Suprapubic skin (tissue), 4 donors: ENCODE data around the gene ELF5.

ENCODE experiments used
- CTCF ChIP-seq, 2 donors: fragments of 200-600 bp in 1 of 2; fragments of 450-650 bp in 1 of 2; sonication (generic) in 1 of 2; IDR thresholded peaks; one replicate each; pipeline ENCODE4 v1.5.1; 2016 to 2019; ENCODE audit warnings: antibody characterized with exemption in 2 of 2, mild to moderate bottlenecking in 1 of 2, moderate library complexity in 1 of 2
- EP300 ChIP-seq: sonication (generic); formaldehyde crosslinking; IDR thresholded peaks from one replicate; pipeline ENCODE4 v1.6.1; 2017; ENCODE audit warnings: antibody characterized with exemption
- POLR2A ChIP-seq, 2 donors: fragments of 450-650 bp; IDR thresholded peaks; one replicate each; pipeline ENCODE4 v1.6.1; 2017; ENCODE audit warnings: antibody characterized with exemption in 2 of 2, mild to moderate bottlenecking in 2 of 2, moderate library complexity in 2 of 2
- POLR2AphosphoS5 ChIP-seq, 3 donors: sonication (generic); formaldehyde crosslinking; IDR thresholded peaks; one replicate each; pipeline ENCODE4 v1.6.1; 2017; ENCODE audit warnings: antibody characterized with exemption in 3 of 3

GRCh38 chr11:34475656-34476055 lies 37.9 kb downstream of the ELF5 start:
- TF ChIP-seq CTCF (IDR thresholded peaks at IDR 0.05) (no peak), POLR2A (IDR thresholded peaks at IDR 0.05) (no peak), POLR2AphosphoS5 (IDR thresholded peaks at IDR 0.05) (no peak), EP300 (no peak)
